HCT116 (cell line): Measurements from ENCODE around the gene LMO7. TPM values are rescaled to one million over a fixed set of nuclear protein-coding genes. Genes with fewer than 3 reads are reported as not detected.

Experiments
- ATAC-seq: fragments of 200-7000 bp; cut with Tn5 transposase; 2 replicates; pipeline ENCODE4 v1.9.1; 2020; ENCODE audit warnings: mild to moderate bottlenecking, moderate library complexity
- BruUV-seq: library from RNA; stranded (reverse); fragments of 400-500 nt; replicated peaks from 2 replicates; lab custom pipeline; 2021; lab: Mats Ljungman, UMichigan
- CTCF ChIA-PET: fragments of 300-600 bp; sonication (Branson Sonifier 250); formaldehyde crosslinking; loops from one replicate; lab custom pipeline; 2021; ENCODE audit warnings: antibody characterized with exemption; lab: Charles Lee
- POLR2A ChIA-PET: fragments of 300-600, 350-600 bp; sonication (Branson Sonifier 250); formaldehyde crosslinking; loops from one replicate; lab custom pipeline; 2021; ENCODE audit warnings: antibody characterized with exemption; lab: Charles Lee
- RAD21 ChIA-PET, 2 experiments: fragments of 300-600 bp; sonication (Branson Sonifier 250); formaldehyde crosslinking; loops; one replicate each; lab custom pipeline; 2023; ENCODE audit warnings: low total read pairs in 2 of 2; ENCODE audit not compliant: uncharacterized antibody in 2 of 2, unreplicated experiment in 2 of 2, low non-redundant PET in 1 of 2; lab: Charles Lee
- DNase-seq: peaks from one replicate; pipeline ENCODE4 v3.0.0-alpha.2; 2010; ENCODE audit warnings: low read depth, low spot score
- H2AFZ ChIP-seq: fragments of 200-600 bp; shearing (Covaris generic), sonication (generic); 2 replicates; pipeline ENCODE4 v1.6.1; 2017; ENCODE audit warnings: low read depth, mixed run types, mixed read lengths, antibody characterized with exemption, low read length; ENCODE audit not compliant: poor library complexity, severe bottlenecking
- H3K27ac ChIP-seq: 2 replicates; pipeline ENCODE4 v1.5.1; 2012; ENCODE audit warnings: low read depth, low read length
- H3K27me3 ChIP-seq: fragments of 200-600 bp; sonication (generic); 2 replicates; pipeline ENCODE4 v1.6.1; 2016; ENCODE audit warnings: mixed run types, low read length, mixed read lengths; ENCODE audit not compliant: insufficient read depth
- H3K36me3 ChIP-seq, 2 experiments: fragments of 200-500 bp in 1 of 2; fragments of 200-600 bp in 1 of 2; sonication (Bioruptor generic) in 1 of 2; sonication (generic) in 1 of 2; 2 replicates each; pipeline versions ENCODE4 v1.5.1 to v1.6.1; 2014 to 2016; ENCODE audit warnings: low read length in 2 of 2, inconsistent platforms in 1 of 2, mixed read lengths in 1 of 2, mixed run types in 1 of 2; ENCODE audit not compliant: insufficient read depth in 2 of 2, control insufficient read depth in 1 of 2
- H3K4me1 ChIP-seq, 2 experiments: fragments of 200-600 bp in 1 of 2; sonication (generic) in 1 of 2; 2 replicates each; pipeline versions ENCODE4 v1.5.1 to v1.6.1; 2012 to 2017; ENCODE audit warnings: low read length in 2 of 2, inconsistent platforms in 1 of 2, mild to moderate bottlenecking in 1 of 2, mixed read lengths in 1 of 2, mixed run types in 1 of 2, moderate library complexity in 1 of 2; ENCODE audit not compliant: insufficient read depth in 2 of 2, control insufficient read depth in 1 of 2
- H3K4me2 ChIP-seq: fragments of 200-600 bp; sonication (generic); 2 replicates; pipeline ENCODE4 v1.6.1; 2017; ENCODE audit warnings: mixed run types, low read length, mixed read lengths
- H3K4me3 ChIP-seq, 2 experiments: fragments of 200-600 bp in 1 of 2; sonication (generic) in 1 of 2; replicated peaks in 1 of 2; 2 replicates each; pipeline ENCODE4 v1.5.1; 2011 to 2016; ENCODE audit warnings: low read length in 2 of 2, control low read depth in 1 of 2, low read depth in 1 of 2, mild to moderate bottlenecking in 1 of 2, mixed read lengths in 1 of 2, mixed run types in 1 of 2
- H3K79me2 ChIP-seq: fragments of 200-600 bp; sonication (generic); 2 replicates; pipeline ENCODE4 v1.6.1; 2017; ENCODE audit warnings: mild to moderate bottlenecking, mixed run types, low read length, moderate library complexity, mixed read lengths; ENCODE audit not compliant: insufficient read depth
- H3K9ac ChIP-seq: fragments of 200-600 bp; sonication (generic); 2 replicates; pipeline ENCODE4 v1.6.1; 2016; ENCODE audit warnings: low read length, mixed read lengths
- H3K9me2 ChIP-seq: fragments of 200-600 bp; sonication (generic), shearing (Covaris generic); 2 replicates; pipeline ENCODE4 v1.6.1; 2017; ENCODE audit warnings: mixed run types, mild to moderate bottlenecking, moderate library complexity; ENCODE audit not compliant: insufficient read depth
- H3K9me3 ChIP-seq, 2 experiments: fragments of 200-500 bp in 1 of 2; fragments of 200-600 bp in 1 of 2; sonication (Bioruptor generic) in 1 of 2; sonication (generic) in 1 of 2; 2 replicates each; pipeline ENCODE4 v1.6.1; 2014 to 2017; ENCODE audit warnings: low read length in 2 of 2, mixed read lengths in 2 of 2, inconsistent platforms in 1 of 2, low read depth in 1 of 2, mild to moderate bottlenecking in 1 of 2, mixed run types in 1 of 2, moderate library complexity in 1 of 2; ENCODE audit not compliant: control insufficient read depth in 1 of 2, insufficient read depth in 1 of 2
- H4K20me1 ChIP-seq: fragments of 200-600 bp; sonication (generic), shearing (Covaris generic); 2 replicates; pipeline ENCODE4 v1.6.1; 2017; ENCODE audit warnings: mixed run types, mild to moderate bottlenecking, moderate library complexity; ENCODE audit not compliant: insufficient read depth
- CBX3 ChIP-seq: IDR thresholded peaks from 2 replicates; pipeline ENCODE4 v1.6.1; 2012; ENCODE audit warnings: low read depth
- EGR1 ChIP-seq: IDR thresholded peaks from 2 replicates; pipeline ENCODE4 v1.6.1; 2012; ENCODE audit warnings: low read depth
- ELF1 ChIP-seq: IDR thresholded peaks from 2 replicates; pipeline ENCODE4 v1.6.1; 2012; ENCODE audit warnings: low read depth, borderline replicate concordance
- EZH2 ChIP-seq: fragments of 200-600 bp; sonication (generic); IDR thresholded peaks from 2 replicates; pipeline ENCODE4 v1.6.1; 2017; ENCODE audit warnings: antibody characterized with exemption, mixed run types
- JUND ChIP-seq: IDR thresholded peaks from 2 replicates; pipeline ENCODE4 v1.6.1; 2012
- MAX ChIP-seq: IDR thresholded peaks from 2 replicates; pipeline ENCODE4 v1.6.1; 2012
- POLR2A ChIP-seq: IDR thresholded peaks from 2 replicates; pipeline ENCODE4 v1.7.0; 2011; ENCODE audit warnings: borderline replicate concordance; ENCODE audit not compliant: insufficient read depth, insufficient read length; ENCODE audit errors: extremely low read depth
- REST ChIP-seq: IDR thresholded peaks from 2 replicates; pipeline ENCODE4 v1.6.1; 2012; ENCODE audit warnings: low read depth
- SIN3A ChIP-seq: IDR thresholded peaks from 2 replicates; pipeline ENCODE4 v1.6.1; 2012; ENCODE audit warnings: low read depth
- SP1 ChIP-seq: IDR thresholded peaks from 2 replicates; pipeline ENCODE4 v1.6.1; 2012; ENCODE audit warnings: low read depth
- SRF ChIP-seq: IDR thresholded peaks from 2 replicates; pipeline ENCODE4 v1.6.1; 2012; ENCODE audit warnings: low read depth
- TCF7L2 ChIP-seq: IDR thresholded peaks from 2 replicates; pipeline ENCODE4 v1.7.0; 2011; ENCODE audit warnings: borderline replicate concordance, inconsistent platforms; ENCODE audit not compliant: insufficient read depth, insufficient read length; ENCODE audit errors: extremely low read depth
- YY1 ChIP-seq: IDR thresholded peaks from 2 replicates; pipeline ENCODE4 v1.6.1; 2011; ENCODE audit warnings: low read length, low read depth, moderate library complexity, mild to moderate bottlenecking; ENCODE audit not compliant: insufficient replicate concordance; ENCODE audit errors: extremely low read depth
- ZBTB33 ChIP-seq: IDR thresholded peaks from 2 replicates; pipeline ENCODE4 v1.6.1; 2011; ENCODE audit warnings: mild to moderate bottlenecking, low read length, moderate library complexity; ENCODE audit not compliant: insufficient replicate concordance; ENCODE audit errors: extremely low read depth
- ZFX ChIP-seq: fragments of 450-650 bp; IDR thresholded peaks from 2 replicates; pipeline ENCODE4 v1.6.1; 2017
- ZNF274 ChIP-seq: fragments of 200-500 bp; sonication (Bioruptor generic); IDR thresholded peaks from 2 replicates; pipeline ENCODE4 v1.6.1; 2014; ENCODE audit warnings: mild to moderate bottlenecking, low read depth, low read length, inconsistent platforms
- intact Hi-C: fragments of 100-400 bp; cut with micrococcal nuclease; formaldehyde crosslinking; loops from 2 replicates; pipeline ENCODE4 v1.10.0; 2022
- total RNA-seq: library from RNA; stranded (reverse); gene quantifications from one replicate; pipeline ENCODE4 v1.2.1, GENCODE V29; 2021; ENCODE audit not compliant: unreplicated experiment

LMO7 gene
- total RNA-seq, 1 experiment from 2014 or later, result 8.1 TPM

- ChIA-PET POLR2A (no interaction called here), CTCF (interaction anchor here (1.5 kb wide), 1 partner anchor 146 kb away, joined by 4 read pairs; no protein-coding TSS in a partner anchor), RAD21 (no interaction called here)
- H2AFZ ChIP-seq, result no peak overlapping the region
- no peaks in the 10 kb centered on the region for H3K27me3 ChIP-seq
- no peaks in the 10 kb centered on the region for H3K9me3 ChIP-seq
- H3K4me2 ChIP-seq, result no peak overlapping the region
- no peaks in the 10 kb centered on the region for H4K20me1 ChIP-seq
- intact Hi-C loops, result no loop called here
- no peak overlapping the region for H3K27ac ChIP-seq
- no peaks in the 10 kb centered on the region for H3K4me1 ChIP-seq
- no peaks in the 10 kb centered on the region for H3K36me3 ChIP-seq
- no peak overlapping the region for H3K9ac ChIP-seq
- no TSS peak for BruUV-seq
- no peak overlapping the region for H3K4me3 ChIP-seq
- H3K79me2 ChIP-seq, result no peaks in the 10 kb centered on the region
- DNase-seq (no peak), ATAC-seq (no peak)
- no peak for TF ChIP-seq ZNF274
- no peak for TF ChIP-seq EZH2
- TF ChIP-seq ELF1, result no peak
- no peak for TF ChIP-seq REST
- no peak for TF ChIP-seq SP1
- TF ChIP-seq YY1, result no peak
- no peak for TF ChIP-seq JUND
- TF ChIP-seq SRF, result no peak
- no peak for TF ChIP-seq CBX3
- no peak for TF ChIP-seq SIN3A
- no peak for TF ChIP-seq ZFX
- no peak for TF ChIP-seq ZBTB33
- no peak for TF ChIP-seq MAX
- TF ChIP-seq TCF7L2, result no peak
- no peak for TF ChIP-seq POLR2A
- no peak for TF ChIP-seq EGR1
- H3K9me2 ChIP-seq, result no peaks in the 10 kb centered on the region
Measured at GRCh38 chr13:75841905-75842304, 205.8 kb downstream of the LMO7 start.
